Keratinocyte (primary cell): ENCODE results near the gene RPL18A. TPM values are rescaled to one million over a fixed set of nuclear protein-coding genes. Genes with fewer than 3 reads are reported as not detected.

Experiments used
- DNase-seq: peaks from one replicate; pipeline ENCODE4 v3.0.0-alpha.2; 2011; ENCODE audit warnings: low read depth, missing footprints, low spot score
- FAIRE-seq: peaks from 2 replicates; lab custom pipeline; 2011; peaks lifted over from hg19 to GRCh38; lab: Jason Lieb, UNC
- H2AFZ ChIP-seq: 2 replicates; pipeline ENCODE4 v1.6.0; 2012; ENCODE audit warnings: low read length, control low read depth, inconsistent platforms; ENCODE audit not compliant: control insufficient read depth
- H3K27ac ChIP-seq: 2 replicates; pipeline ENCODE4 v1.5.1; 2011; ENCODE audit warnings: low read length; ENCODE audit not compliant: control insufficient read depth, insufficient read depth
- H3K27me3 ChIP-seq: 3 replicates; pipeline ENCODE4 v1.6.0; 2011; ENCODE audit warnings: low read length; ENCODE audit not compliant: control insufficient read depth, insufficient read depth; ENCODE audit errors: extremely low read depth
- H3K36me3 ChIP-seq, 2 experiments: 2 replicates in 1 of 2; 3 replicates in 1 of 2; pipeline ENCODE4 v1.5.1; 2011; ENCODE audit warnings: low read length in 2 of 2, mild to moderate bottlenecking in 1 of 2; ENCODE audit not compliant: control insufficient read depth in 2 of 2, insufficient read depth in 2 of 2; ENCODE audit errors: extremely low read depth in 1 of 2
- H3K4me1 ChIP-seq: 3 replicates; pipeline ENCODE4 v1.5.1; 2011; ENCODE audit warnings: low read length; ENCODE audit not compliant: control insufficient read depth, insufficient read depth; ENCODE audit errors: extremely low read depth
- H3K4me2 ChIP-seq: 3 replicates; pipeline ENCODE4 v1.6.0; 2011; ENCODE audit warnings: low read depth, low read length; ENCODE audit not compliant: control insufficient read depth, insufficient read depth; ENCODE audit errors: extremely low read depth
- H3K4me3 ChIP-seq, 3 experiments: fragments of 200-600 bp in 1 of 3; sonication (generic) in 1 of 3; 2 replicates in 2 of 3; 3 replicates in 1 of 3; pipeline ENCODE4 v1.5.1; 2011 to 2016; ENCODE audit warnings: low read length in 3 of 3, mild to moderate bottlenecking in 3 of 3, control low read depth in 2 of 3, inconsistent platforms in 1 of 3, low read depth in 1 of 3, mixed read lengths in 1 of 3, mixed run types in 1 of 3, moderate library complexity in 1 of 3; ENCODE audit not compliant: control insufficient read depth in 2 of 3, insufficient read depth in 2 of 3; ENCODE audit errors: extremely low read depth in 1 of 3
- H3K79me2 ChIP-seq: 2 replicates; pipeline ENCODE4 v1.6.0; 2012; ENCODE audit warnings: low read length; ENCODE audit not compliant: control insufficient read depth, insufficient read depth
- H3K9ac ChIP-seq: 3 replicates; pipeline ENCODE4 v1.6.0; 2011; ENCODE audit warnings: low read length; ENCODE audit not compliant: control insufficient read depth, insufficient read depth; ENCODE audit errors: extremely low read depth
- H3K9me1 ChIP-seq: 3 replicates; pipeline ENCODE4 v1.6.0; 2011; ENCODE audit warnings: low read length; ENCODE audit not compliant: control insufficient read depth, insufficient read depth; ENCODE audit errors: extremely low read depth
- H3K9me3 ChIP-seq: 2 replicates; pipeline ENCODE4 v1.5.1; 2012; ENCODE audit warnings: low read depth, low read length; ENCODE audit not compliant: control insufficient read depth
- H4K20me1 ChIP-seq: 3 replicates; pipeline ENCODE4 v1.6.0; 2011; ENCODE audit warnings: low read length; ENCODE audit not compliant: control insufficient read depth, insufficient read depth; ENCODE audit errors: extremely low read depth
- EZH2 ChIP-seq: IDR thresholded peaks from one replicate; pipeline ENCODE4 v1.6.1; 2012; ENCODE audit warnings: inconsistent platforms, mild to moderate bottlenecking, low read length, moderate library complexity
- dilution Hi-C: fragments of 300-500 bp; cut with MboI; formaldehyde crosslinking; loops from one replicate; pipeline ENCODE4 v1.7.0; 2020; ENCODE audit warnings: low sequenced_read_pairs; ENCODE audit not compliant: extremely low pct_ligation_motif_present
- polyA plus RNA-seq, 5 experiments: library from polyadenylated mRNA; depleted of rRNA in 3 of 5; stranded (reverse) in 3 of 5; stranded (forward) in 1 of 5; unstranded in 1 of 5; fragments of >200 nt; gene quantifications; 1 replicate in 1 of 5; 2 replicates in 3 of 5; 3 replicates in 1 of 5; pipeline versions ENCODE4 v1.2.1 to v1.2.3, GENCODE V29; 2011 to 2012; ENCODE audit warnings: missing spikeins in 2 of 5, low read depth in 1 of 5, low replicate concordance in 1 of 5
- TF ChIP-seq, protein P1 (sequence below), 3 experiments: IDR thresholded peaks in 1 of 3; conservative IDR thresholded peaks in 1 of 3; optimal IDR thresholded peaks in 1 of 3; 2 replicates in 2 of 3; 3 replicates in 1 of 3; pipeline versions ENCODE3 to v1.5.1; 2011; ENCODE audit warnings: low read length in 3 of 3, mild to moderate bottlenecking in 3 of 3, moderate library complexity in 2 of 3, control low read depth in 1 of 3, inconsistent platforms in 1 of 3; ENCODE audit not compliant: insufficient read depth in 2 of 3; ENCODE audit errors: extremely low read depth in 1 of 3

The RPL18A gene
- polyA plus RNA-seq, 1 donor (not counting 4 experiments of a cell fraction or from before 2014, with no cell fraction given) = 1,044 TPM

DNA sequence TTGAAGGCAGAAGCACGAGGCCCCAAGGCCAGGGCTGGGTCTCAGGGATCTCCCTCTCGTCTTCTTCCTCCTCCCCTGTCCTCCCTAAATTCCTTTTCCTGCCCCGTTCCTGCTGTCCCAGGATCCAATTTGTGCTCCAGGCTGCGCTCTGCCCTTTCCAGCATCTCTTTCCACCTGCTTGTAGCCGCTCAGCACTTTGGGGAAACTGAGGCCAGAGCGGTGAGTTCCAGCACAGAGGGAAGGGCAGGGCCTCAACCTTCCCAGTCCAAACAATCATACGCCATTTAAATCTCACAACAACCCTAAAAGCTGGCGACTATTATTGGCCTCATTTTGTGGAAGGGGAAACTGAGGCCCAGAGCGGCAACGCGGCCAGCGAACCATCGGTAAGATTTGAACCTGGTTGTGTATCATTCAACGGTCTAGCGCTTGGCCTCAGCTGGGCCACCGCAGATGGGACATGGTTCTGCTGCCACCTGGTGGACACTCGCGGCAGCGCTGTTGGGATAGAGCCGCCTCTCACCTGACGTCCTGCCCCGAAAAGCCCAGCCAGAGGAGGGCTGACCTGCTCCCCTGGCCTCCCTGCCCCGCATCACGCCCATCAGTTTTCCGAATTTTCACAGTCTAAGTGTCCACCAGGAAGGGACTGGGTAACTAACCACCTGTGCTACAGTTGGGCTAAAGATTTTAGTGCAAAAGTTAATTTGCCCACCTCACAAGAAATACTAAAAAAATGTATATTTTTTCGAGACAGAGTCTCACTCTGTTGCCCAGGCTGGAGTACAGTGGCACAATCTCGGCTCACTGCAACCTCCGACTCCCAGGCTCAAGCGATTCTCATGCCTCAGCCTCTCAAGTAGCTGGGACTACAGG, 4.2 kb upstream of the RPL18A start:
- H3K36me3 ChIP-seq = peaks cover 0 to 6% of the 10 kb centered on the region in 2 experiments
- H3K9me1 ChIP-seq = no peaks in the 10 kb centered on the region
- H3K4me2 ChIP-seq = no peak overlapping the region
- H2AFZ ChIP-seq = no peak overlapping the region
- H3K27me3 ChIP-seq = no peaks in the 10 kb centered on the region
- dilution Hi-C loops = no loop called here
- no peak for TF ChIP-seq EZH2
- TF ChIP-seq, protein P1, sequence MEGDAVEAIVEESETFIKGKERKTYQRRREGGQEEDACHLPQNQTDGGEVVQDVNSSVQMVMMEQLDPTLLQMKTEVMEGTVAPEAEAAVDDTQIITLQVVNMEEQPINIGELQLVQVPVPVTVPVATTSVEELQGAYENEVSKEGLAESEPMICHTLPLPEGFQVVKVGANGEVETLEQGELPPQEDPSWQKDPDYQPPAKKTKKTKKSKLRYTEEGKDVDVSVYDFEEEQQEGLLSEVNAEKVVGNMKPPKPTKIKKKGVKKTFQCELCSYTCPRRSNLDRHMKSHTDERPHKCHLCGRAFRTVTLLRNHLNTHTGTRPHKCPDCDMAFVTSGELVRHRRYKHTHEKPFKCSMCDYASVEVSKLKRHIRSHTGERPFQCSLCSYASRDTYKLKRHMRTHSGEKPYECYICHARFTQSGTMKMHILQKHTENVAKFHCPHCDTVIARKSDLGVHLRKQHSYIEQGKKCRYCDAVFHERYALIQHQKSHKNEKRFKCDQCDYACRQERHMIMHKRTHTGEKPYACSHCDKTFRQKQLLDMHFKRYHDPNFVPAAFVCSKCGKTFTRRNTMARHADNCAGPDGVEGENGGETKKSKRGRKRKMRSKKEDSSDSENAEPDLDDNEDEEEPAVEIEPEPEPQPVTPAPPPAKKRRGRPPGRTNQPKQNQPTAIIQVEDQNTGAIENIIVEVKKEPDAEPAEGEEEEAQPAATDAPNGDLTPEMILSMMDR (optimal IDR thresholded peaks at IDR 0.05 in 1 of 3, IDR thresholded peaks at IDR 0.05 in 1 of 3, conservative IDR thresholded peaks at IDR 0.05 in 1 of 3; ENCODE audit: extremely low read depth in 1 of 3, insufficient read depth in 2 of 3, low read length in 3 of 3) = peak; percentile 96 to 99 (median 99)
- no peak overlapping the region for H3K4me3 ChIP-seq
- FAIRE-seq (peak; percentile 26), DNase-seq (no peak)
- H3K27ac ChIP-seq = no peak overlapping the region
- H3K4me1 ChIP-seq = peaks cover 6% of the 10 kb centered on the region
- peaks cover 7% of the 10 kb centered on the region for H3K79me2 ChIP-seq
- no peaks in the 10 kb centered on the region for H3K9me3 ChIP-seq
- no peak overlapping the region for H3K9ac ChIP-seq
- H4K20me1 ChIP-seq = no peaks in the 10 kb centered on the region

DNA sequence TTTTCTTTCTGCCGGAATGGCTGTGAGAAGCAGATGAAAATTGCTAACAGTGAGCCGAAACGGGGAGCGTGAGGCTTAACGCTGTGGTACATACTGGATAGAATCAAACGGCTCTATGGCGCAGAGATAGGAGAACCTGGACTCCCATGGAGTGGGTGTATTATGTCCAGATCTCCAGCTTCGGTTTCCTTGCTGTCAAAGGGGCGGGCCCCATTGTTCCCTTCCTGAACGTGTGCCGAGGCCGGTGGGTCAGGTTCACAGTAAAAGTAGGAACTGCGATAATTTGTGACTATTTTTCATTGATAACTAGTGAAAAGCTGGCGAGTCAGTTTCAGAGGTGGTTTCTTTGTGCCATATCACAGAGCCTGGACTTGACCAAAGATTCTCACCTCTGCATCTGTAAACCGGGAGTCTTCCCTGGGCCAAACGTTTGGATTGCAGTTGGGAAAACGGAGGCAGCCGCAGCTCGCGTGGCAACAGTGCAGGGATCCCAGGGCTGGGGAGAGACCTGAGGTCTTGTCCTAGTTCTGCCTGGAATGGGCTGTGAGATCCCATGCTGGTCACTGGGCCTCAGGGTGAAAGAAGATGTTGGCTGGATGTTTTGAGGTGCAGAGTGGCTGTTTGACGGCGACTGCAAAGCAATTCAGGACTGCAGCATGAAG, 752 bp downstream of the RPL18A start:
- FAIRE-seq = no peak
- TF ChIP-seq EZH2 = no peak
- TF ChIP-seq, protein P1 (optimal IDR thresholded peaks at IDR 0.05 in 1 of 3, IDR thresholded peaks at IDR 0.05 in 1 of 3, conservative IDR thresholded peaks at IDR 0.05 in 1 of 3; ENCODE audit: extremely low read depth in 1 of 3, insufficient read depth in 2 of 3, low read length in 3 of 3) = no peak
- Histone ChIP-seq H3K9me3 (no peaks in the 10 kb centered on the region), H3K9ac (peak overlapping the region; percentile 100), H3K79me2 (peaks cover 33% of the 10 kb centered on the region), H2AFZ (no peak overlapping the region), H3K36me3 (peaks cover 34 to 43% of the 10 kb centered on the region in 2 experiments), H3K4me2 (peak overlapping the region; percentile 88), H4K20me1 (peaks cover 27% of the 10 kb centered on the region), H3K27ac (peak overlapping the region; percentile 93), H3K9me1 (no peaks in the 10 kb centered on the region), H3K4me1 (peaks cover 14% of the 10 kb centered on the region), H3K4me3 (peak overlapping the region; percentile 89 to 100 (median 99)), H3K27me3 (no peaks in the 10 kb centered on the region)
- no peak for DNase-seq
- dilution Hi-C loops = no loop called here
